ENCODE data around the gene SMCO1. TPM values are rescaled to one million over a fixed set of nuclear protein-coding genes. Genes with fewer than 3 reads are reported as not detected.
"Not testable (repeated sequence)": the region's sequence is repeated elsewhere in the genome, so short reads cannot be mapped to it uniquely, and the experiment has no call there.

The SMCO1 gene
- total RNA-seq, 1 experiment from 2014 or later = not detected

- DNase-seq (ENCODE audit: low read depth) = no peak
Observed at GRCh38 chr3:196492080-196492479, 23.1 kb downstream of the SMCO1 start.

- no peak for DNase-seq (ENCODE audit: low read depth)
Observed at GRCh38 chr3:196489747-196490146, 25.4 kb downstream of the SMCO1 start.

- no peak for DNase-seq (ENCODE audit: low read depth)
Observed at GRCh38 chr3:196486263-196486662, 28.9 kb downstream of the SMCO1 start.

- DNase-seq (ENCODE audit: low read depth) = no peak
Observed at GRCh38 chr3:196477678-196478077, 37.5 kb downstream of the SMCO1 start.

GRCh38 chr3:196472286-196472685 lies 42.9 kb downstream of the SMCO1 start:
- no peak for DNase-seq (ENCODE audit: low read depth)

GRCh38 chr3:196471551-196471950 lies 43.6 kb downstream of the SMCO1 start:
- DNase-seq (ENCODE audit: low read depth) = no peak

GRCh38 chr3:196470182-196470581 lies 45.0 kb downstream of the SMCO1 start:
- not testable (repeated sequence) for DNase-seq (ENCODE audit: low read depth)

GRCh38 chr3:196463804-196464203 lies 51.3 kb downstream of the SMCO1 start:
- no peak for DNase-seq (ENCODE audit: low read depth)

GRCh38 chr3:196463478-196463756 lies 51.7 kb downstream of the SMCO1 start:
- no peak for DNase-seq (ENCODE audit: low read depth)

GRCh38 chr3:196462680-196463477 lies 52.3 kb downstream of the SMCO1 start:
- DNase-seq (ENCODE audit: low read depth) = not testable (repeated sequence)

GRCh38 chr3:196458063-196458462 lies 57.1 kb downstream of the SMCO1 start:
- DNase-seq (ENCODE audit: low read depth) = no peak

- DNase-seq (ENCODE audit: low read depth) = not testable (repeated sequence)
Observed at GRCh38 chr3:196457470-196457869, 57.7 kb downstream of the SMCO1 start.

Other genes starting within 250 kb of the SMCO1 start
- 64.6 and 81.6 TPM in 2 replicates for gene PCYT1A, start 227.6 kb downstream of the SMCO1 start, total RNA-seq (2014; rRNA removed; shearing (Covaris generic))
- gene DYNLT2B, start 197.1 kb downstream of the SMCO1 start, total RNA-seq (2014; rRNA removed; shearing (Covaris generic)) = 34.6 and 37.2 TPM in 2 replicates
- 3.9 and 4.6 TPM in 2 replicates for gene TM4SF19, start 177.0 kb downstream of the SMCO1 start, total RNA-seq (2014; rRNA removed; shearing (Covaris generic))
- 10.8 and 12.3 TPM in 2 replicates for gene UBXN7, start 82.9 kb downstream of the SMCO1 start, total RNA-seq (2014; rRNA removed; shearing (Covaris generic))
- 19.9 and 20.1 TPM in 2 replicates for gene RNF168, start 11.6 kb downstream of the SMCO1 start, total RNA-seq (2014; rRNA removed; shearing (Covaris generic))
- gene WDR53, start 53.2 kb upstream of the SMCO1 start, total RNA-seq (2014; rRNA removed; shearing (Covaris generic)) = 8.8 and 9.4 TPM in 2 replicates
- 16.6 and 21.7 TPM in 2 replicates for gene FBXO45, start 53.3 kb upstream of the SMCO1 start, total RNA-seq (2014; rRNA removed; shearing (Covaris generic))
- gene NRROS, start 124.3 kb upstream of the SMCO1 start, total RNA-seq (2014; rRNA removed; shearing (Covaris generic)) = 1.6 and 2.7 TPM in 2 replicates
- 9.4 and 11.2 TPM in 2 replicates for gene CEP19, start 196.9 kb upstream of the SMCO1 start, total RNA-seq (2014; rRNA removed; shearing (Covaris generic))
- 32.1 and 43.6 TPM in 2 replicates for gene PIGX, start 197.0 kb upstream of the SMCO1 start, total RNA-seq (2014; rRNA removed; shearing (Covaris generic))
- gene PAK2, start 224.5 kb upstream of the SMCO1 start, total RNA-seq (2014; rRNA removed; shearing (Covaris generic)) = 37.7 and 45.5 TPM in 2 replicates

Data from RPMI7951 (cell line).